ENCODE data around the gene NCAM1.

Gene NCAM1

GRCh38 chr11:113317339-113317738 is 356.1 kb downstream of the NCAM1 start:
- no peak for DNase-seq

- no peak for DNase-seq
Observed at GRCh38 chr11:113319085-113319484, 357.9 kb downstream of the NCAM1 start.

GRCh38 chr11:113322158-113322557 is 360.9 kb downstream of the NCAM1 start:
- no peak for DNase-seq

GRCh38 chr11:113324250-113324649 is 363.0 kb downstream of the NCAM1 start:
- no peak for DNase-seq

Data from hippocampal formation (tissue), 2 donors.